Pancreas (tissue), 10 donors: ENCODE measurements around the gene MED13. TPM values are rescaled to one million over a fixed set of nuclear protein-coding genes. Genes with fewer than 3 reads are reported as not detected.
A peak's percentile ranks its signal among the peaks of the same experiment; 100 is the strongest.
"Not testable (repeated sequence)": the region's sequence is repeated elsewhere in the genome, so short reads cannot be mapped to it uniquely, and the experiment has no call there.

Source experiments
- ATAC-seq, 4 donors: fragments of 200-7000 bp; cut with Tn5 transposase; one replicate each; pipeline versions ENCODE4 v1.8.0 to v1.9.1; 2020; ENCODE audit warnings: mild to moderate bottlenecking in 4 of 4, moderate library complexity in 4 of 4
- DNase-seq, 6 donors: peaks; one replicate each; pipeline ENCODE4 v3.0.0-alpha.2; 2020
- FAIRE-seq: peaks from 2 replicates; lab custom pipeline; 2012; peaks lifted over from hg19 to GRCh38; lab: Jason Lieb, UNC
- H3K27ac ChIP-seq, 4 donors: fragments of 200-600 bp; sonication (generic); 1 replicate in 3 of 4; 2 replicates in 1 of 4; pipeline versions ENCODE4 v1.5.0 to v1.8.0; 2020
- H3K27me3 ChIP-seq, 4 donors: fragments of 200-600 bp; one replicate each; pipeline ENCODE4 v1.8.0; 2021
- H3K36me3 ChIP-seq, 3 donors: fragments of 200-600 bp; sonication (generic) in 1 of 3; one replicate each; pipeline versions ENCODE4 v1.5.0 to v1.8.0; 2020 to 2021
- H3K4me1 ChIP-seq, 3 donors: fragments of 200-600 bp; one replicate each; pipeline ENCODE4 v1.8.0; 2021
- H3K4me3 ChIP-seq, 4 donors: fragments of 200-600 bp; sonication (generic) in 2 of 4; one replicate each; pipeline versions ENCODE4 v1.5.0 to v1.8.0; 2020 to 2021
- H3K9me3 ChIP-seq, 4 donors: fragments of 200-600 bp; one replicate each; pipeline ENCODE4 v1.8.0; 2021
- CTCF ChIP-seq, 4 donors: fragments of 200-600 bp; sonication (generic) in 3 of 4; IDR thresholded peaks; one replicate each; pipeline versions ENCODE4 v1.5.0 to v1.8.0; 2021; ENCODE audit warnings: antibody characterized with exemption in 4 of 4
- WGBS, 2 donors: extraction: QIAGEN DNeasy Blood & Tissue Kit; methylation state at CpG; one replicate each; pipeline ENCODE4 v1.1.7; 2013; 5-methylcytosine and 5-hydroxymethylcytosine counted together
- intact Hi-C, 3 donors: fragments of 100-400 bp; cut with DNase I; formaldehyde crosslinking; loops; one replicate each; pipeline versions ENCODE4 v1.11.1 to v1.14.2; 2022
- polyA plus RNA-seq, 2 donors: library from polyadenylated mRNA; stranded (reverse); fragments of 200-250 nt; gene quantifications; one replicate each; pipeline ENCODE4 v1.2.3, GENCODE V29; 2013
- total RNA-seq, 6 donors: library from RNA; stranded (reverse); fragmentation: NEBNext Ultra II Directional in 4 of 6; extraction: Animal tissue kit (Norgen Biotek cat#: 25700) in 4 of 6; gene quantifications; one replicate each; pipeline versions ENCODE4 v1.2.1 to v1.2.4, GENCODE V29; 2021 to 2023
- donor health status: healthy with polysubstance abuse.
- donor health status: DM: no; HTN: no; CAD: no; lungs with moderate emphysema.
- donor health status: DM: no; HTN: no; CAD: no.
- donor health status: control.
- donor health status: control.
- donor health status: Bipolar disorder and iron deficiency.
- donor health status: DM: yes; HTN: yes; CAD: no.
- donor health status: DM: no; HTN: no; CAD: no.
- donor health status: DM: no; HTN: no; CAD: no.
- donor health status: DM: yes; HTN: yes; CAD: no.

The MED13 gene
- total and polyA plus RNA-seq, 8 donors = 5.0 to 39.8 (median 27.6) TPM

GRCh38 chr17:61927208-61928100 is 137.6 kb downstream of the MED13 start, which contains the start of gene INTS2:
TSS of gene INTS2 (minus strand) at chr17:61927982. CDS start at chr17:61926644, 1,338 bp downstream.
- peak; percentile 96 to 99 (median 99) for ATAC-seq
- TF ChIP-seq CTCF (IDR thresholded peaks at IDR 0.05) = no peak

GRCh38 chr17:61926826-61927207 is 138.3 kb downstream of the MED13 start:
- FAIRE-seq = no peak
- TF ChIP-seq CTCF (IDR thresholded peaks at IDR 0.05) = no peak
- Histone ChIP-seq H3K36me3 (peaks cover 0 to 6% (median 3%) of the 10 kb centered on the region in 3 donors), H3K4me3 (peak overlapping the region; percentile 47 to 79 (median 68)), H3K9me3 (no peaks in the 10 kb centered on the region), H3K4me1 (peaks cover 0 to 7% (median 4%) of the 10 kb centered on the region in 3 donors), H3K27me3 (no peaks in the 10 kb centered on the region), H3K27ac (peak overlapping the region; percentile 55 to 80 (median 66))
- 2 to 5% methylated on average over 4 of the region's 4 CpGs for WGBS, 2 donors
- intact Hi-C loops = loop anchor here in 1 of 3 donors (10.0 kb wide), 1 partner anchor 58 kb away; no protein-coding TSS in a partner anchor
- peak in 3 of 4 donors; percentile 1 to 12 (median 8) for ATAC-seq
- no peak for DNase-seq

More at GRCh38 chr17:61927208-61928100, 137.6 kb downstream of the MED13 start, which contains the start of gene INTS2:
- peak within 1 kb of the TSS; percentile 47 to 79 (median 68) for H3K4me3 ChIP-seq
- H3K36me3 ChIP-seq = peaks cover 0 to 6% (median 3%) of the 10 kb centered on the region in 3 donors
- intact Hi-C loops = loop anchor here in 1 of 3 donors (10.0 kb wide), 1 partner anchor 57 kb away; no protein-coding TSS in a partner anchor
- H3K27ac ChIP-seq = peak within 1 kb of the TSS; percentile 55 to 80 (median 66)
- FAIRE-seq = no peak
- H3K27me3 ChIP-seq = no peaks in the 10 kb centered on the region
- 0% methylated on average over 56 to 58 of the region's 58 CpGs for WGBS, 2 donors
- H3K4me1 ChIP-seq = peaks cover 0 to 7% (median 4%) of the 10 kb centered on the region in 3 donors
- peak; percentile 92 to 98 (median 96) for DNase-seq
- H3K9me3 ChIP-seq = no peaks in the 10 kb centered on the region

GRCh38 chr17:61915162-61915561 is 149.9 kb downstream of the MED13 start:
- 97 to 100% methylated on average over 15 of the region's 15 CpGs for WGBS, 2 donors
- H3K27me3 ChIP-seq, ATAC-seq, intact Hi-C loops, H3K4me3 ChIP-seq, H3K9me3 ChIP-seq, DNase-seq, H3K27ac ChIP-seq, FAIRE-seq, H3K4me1 ChIP-seq: not testable (repeated sequence)
- H3K36me3 ChIP-seq = peaks cover 0 to 12% (median 0%) of the 10 kb centered on the region in 3 donors

- Histone ChIP-seq H3K27me3 (no peaks in the 10 kb centered on the region), H3K9me3 (no peaks in the 10 kb centered on the region), H3K4me1 (no peaks in the 10 kb centered on the region), H3K36me3 (peaks cover 0 to 16% (median 6%) of the 10 kb centered on the region in 3 donors), H3K4me3 (no peak overlapping the region), H3K27ac (no peak overlapping the region)
- DNase-seq (no peak), FAIRE-seq (peak; percentile 29), ATAC-seq (no peak)
- TF ChIP-seq CTCF (IDR thresholded peaks at IDR 0.05) = no peak
- WGBS, 2 donors = 87 to 94% methylated on average over 7 of the region's 7 CpGs
- intact Hi-C loops = no loop called here
These were observed 156.6 kb downstream of the MED13 start for GRCh38 chr17:61908292-61909037.

GRCh38 chr17:61907361-61907760 is 157.7 kb downstream of the MED13 start:
- Histone ChIP-seq H3K36me3 (peaks cover 0 to 16% (median 6%) of the 10 kb centered on the region in 3 donors), H3K4me3 (no peak overlapping the region), H3K27ac (no peak overlapping the region), H3K27me3 (no peaks in the 10 kb centered on the region), H3K9me3 (no peaks in the 10 kb centered on the region), H3K4me1 (no peaks in the 10 kb centered on the region)
- DNase-seq (no peak), ATAC-seq (no peak), FAIRE-seq (no peak)
- intact Hi-C loops = no loop called here
- TF ChIP-seq CTCF (IDR thresholded peaks at IDR 0.05) = no peak
- WGBS, 2 donors = 88 to 93% methylated on average over 5 of the region's 5 CpGs
